Activated CD4-positive, alpha-beta memory T cell treated with anti-CD3 and anti-CD28 coated beads, Interleukin-2, amount 10 ng/mL, durations not matched to agents 7 days and 5 days (primary cell): ENCODE data around the gene CDH4. TPM values are rescaled to one million over a fixed set of nuclear protein-coding genes. Genes with fewer than 3 reads are reported as not detected.
"Not testable (repeated sequence)": the region's sequence is repeated elsewhere in the genome, so short reads cannot be mapped to it uniquely, and the experiment has no call there.

Experiments used
- CTCF ChIA-PET: fragments of 350-600 bp; sonication (Branson Sonifier 250); formaldehyde crosslinking; loops from one replicate; lab custom pipeline; 2021; ENCODE audit warnings: antibody characterized with exemption, inconsistent platforms; lab: Charles Lee
- POLR2A ChIA-PET: fragments of 350-600 bp; sonication (Branson Sonifier 250); formaldehyde crosslinking; loops from one replicate; lab custom pipeline; 2021; ENCODE audit warnings: antibody characterized with exemption; lab: Charles Lee
- DNase-seq: peaks from one replicate; pipeline ENCODE4 v3.0.0-alpha.2; 2020
- H3K27ac Mint-ChIP-seq: one replicate; pipeline ENCODE4 v1.8.0; 2021; ENCODE audit warnings: mild to moderate bottlenecking, mixed read lengths
- H3K27me3 Mint-ChIP-seq: one replicate; pipeline ENCODE4 v1.8.0; 2021; ENCODE audit warnings: mixed read lengths
- H3K36me3 Mint-ChIP-seq: one replicate; pipeline ENCODE4 v1.8.0; 2021; ENCODE audit warnings: low read depth, mixed read lengths
- H3K4me1 Mint-ChIP-seq: one replicate; pipeline ENCODE4 v1.8.0; 2021; ENCODE audit warnings: mixed read lengths
- H3K4me3 Mint-ChIP-seq: one replicate; pipeline ENCODE4 v1.8.0; 2021; ENCODE audit warnings: mild to moderate bottlenecking, mixed read lengths
- H3K9me3 Mint-ChIP-seq: one replicate; pipeline ENCODE4 v1.8.0; 2021; ENCODE audit warnings: mixed read lengths
- total RNA-seq, 2 experiments: library from RNA; stranded (reverse); gene quantifications; one replicate each; pipeline ENCODE4 v1.2.3, GENCODE V29; 2021

Gene CDH4
- total RNA-seq, 2 experiments from 2014 or later: 0.15 to 0.20 TPM

DNA sequence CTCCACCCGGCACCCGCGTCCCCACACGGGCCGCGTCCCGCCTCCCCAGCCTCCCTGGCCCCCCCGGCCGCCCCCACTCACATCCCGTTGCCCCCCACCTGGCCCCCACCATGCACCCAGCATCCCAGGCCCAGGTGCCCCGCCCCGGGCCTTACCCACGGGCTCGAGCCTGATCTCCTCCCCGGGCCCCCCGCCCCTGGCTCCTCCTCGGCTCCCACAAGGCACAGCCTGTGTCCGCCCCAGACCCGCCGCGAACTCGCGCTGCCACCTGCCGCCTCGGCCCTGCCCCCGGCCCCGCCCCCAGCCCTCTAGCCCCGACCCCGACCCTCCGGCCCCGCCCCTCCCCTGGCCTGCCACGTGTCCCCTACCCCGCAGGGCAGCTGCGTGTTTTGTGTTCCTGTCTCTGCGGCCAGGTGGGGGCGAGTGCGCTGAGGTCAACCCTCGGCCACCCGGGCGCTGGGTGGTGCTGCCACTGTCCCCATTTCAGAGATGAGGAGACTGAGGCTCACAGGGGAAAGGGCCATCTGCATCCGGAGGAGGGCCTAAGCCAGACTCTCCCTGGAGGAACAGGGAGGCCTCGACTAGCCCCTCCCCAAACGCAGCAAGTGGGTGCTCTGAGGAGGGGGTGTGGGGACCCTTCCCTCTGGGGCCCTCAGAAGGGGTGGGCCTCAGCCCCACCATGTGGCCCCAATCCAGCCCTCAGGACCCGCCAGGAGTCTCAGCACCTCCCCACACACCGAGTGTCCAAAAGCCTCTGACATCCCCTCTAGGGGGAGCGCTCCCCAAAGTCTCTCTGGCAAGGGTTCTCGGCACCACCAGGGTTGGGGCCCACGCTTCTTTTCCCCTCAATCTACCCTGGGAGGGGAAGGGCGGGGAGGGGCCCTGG lies 713.8 kb downstream of the CDH4 start:
- POLR2A ChIA-PET: no interaction called here
- H3K27me3 Mint-ChIP-seq: peaks cover 12% of the 10 kb centered on the region

DNA sequence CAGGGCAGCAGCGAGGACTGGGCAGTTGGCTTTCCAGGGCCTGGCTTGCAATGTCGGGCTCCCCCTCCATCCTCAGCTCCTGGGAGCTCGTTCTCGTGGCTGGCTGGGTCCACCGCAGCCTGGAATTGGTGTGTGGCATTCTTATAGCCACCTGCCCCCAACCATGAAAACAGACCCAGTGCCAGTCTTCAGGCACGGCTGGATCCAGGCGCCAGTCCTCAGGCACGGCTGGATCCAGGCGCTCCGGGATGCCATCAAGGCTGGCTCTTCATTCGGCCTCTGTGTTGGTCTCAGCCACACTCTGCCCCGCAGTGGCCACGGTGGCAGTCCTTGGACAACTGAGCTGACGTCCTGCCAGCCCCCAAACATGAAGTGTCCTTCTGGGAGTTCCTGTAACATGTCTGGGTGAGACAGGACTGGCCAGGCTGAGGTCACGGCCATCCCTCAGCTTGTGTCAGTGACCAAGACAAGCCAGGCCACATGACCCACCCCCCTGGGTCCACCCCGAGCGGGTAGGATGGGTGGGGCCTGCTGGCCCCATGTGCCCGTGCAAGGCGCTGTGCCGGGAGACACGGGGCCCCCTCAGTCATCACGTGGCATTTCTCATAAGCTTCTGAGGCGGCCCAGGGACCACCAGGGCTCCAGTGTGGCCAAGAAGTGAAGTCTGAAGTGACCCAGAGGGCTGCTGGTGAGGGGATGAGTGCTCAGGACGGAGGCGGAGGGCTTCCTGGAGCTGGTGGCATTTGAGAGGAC lies 714.6 kb downstream of the CDH4 start:
- DNase-seq: no peak
- CTCF ChIA-PET: no interaction called here
- Mint-ChIP-seq H3K27ac (no peak overlapping the region), H3K36me3 (no peaks in the 10 kb centered on the region), H3K4me1 (no peaks in the 10 kb centered on the region), H3K27me3 (peaks cover 12% of the 10 kb centered on the region), H3K9me3 (no peaks in the 10 kb centered on the region), H3K4me3 (no peak overlapping the region)
- POLR2A ChIA-PET: no interaction called here

More for the DNA sequence above, 713.8 kb downstream of the CDH4 start:
- CTCF ChIA-PET: no interaction called here
- no peak overlapping the region for H3K27ac Mint-ChIP-seq
- H3K4me1 Mint-ChIP-seq: no peaks in the 10 kb centered on the region
- no peaks in the 10 kb centered on the region for H3K9me3 Mint-ChIP-seq
- DNase-seq: no peak
- no peaks in the 10 kb centered on the region for H3K36me3 Mint-ChIP-seq
- H3K4me3 Mint-ChIP-seq: no peak overlapping the region

DNA sequence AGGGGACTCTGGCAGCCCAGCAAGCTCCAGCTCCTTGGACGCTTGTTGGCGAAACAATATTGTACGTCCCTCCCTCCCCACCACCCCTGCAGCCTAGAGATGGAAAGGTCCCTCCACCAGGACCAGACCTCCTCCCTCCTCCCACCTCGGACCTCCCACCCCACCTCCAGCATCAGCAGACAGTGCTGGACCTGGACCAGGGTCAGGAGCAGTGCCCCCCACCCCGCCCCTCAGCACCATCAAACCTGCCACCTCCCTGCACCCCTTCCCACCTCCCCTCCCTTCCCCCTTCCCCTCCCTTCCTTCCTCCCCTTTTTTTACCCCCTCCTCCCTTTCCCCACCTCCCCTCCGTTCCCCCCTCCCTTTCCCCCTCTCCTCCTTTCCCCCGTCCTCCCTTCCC lies 715.2 kb downstream of the CDH4 start:
- peaks cover 2% of the 10 kb centered on the region for H3K36me3 Mint-ChIP-seq
- H3K27me3 Mint-ChIP-seq: peaks cover 12% of the 10 kb centered on the region
- DNase-seq: no peak
- H3K4me1 Mint-ChIP-seq: no peaks in the 10 kb centered on the region
- H3K27ac Mint-ChIP-seq: no peak overlapping the region
- H3K9me3 Mint-ChIP-seq: no peaks in the 10 kb centered on the region
- ChIA-PET POLR2A (no interaction called here), CTCF (no interaction called here)
- H3K4me3 Mint-ChIP-seq: no peak overlapping the region

DNA sequence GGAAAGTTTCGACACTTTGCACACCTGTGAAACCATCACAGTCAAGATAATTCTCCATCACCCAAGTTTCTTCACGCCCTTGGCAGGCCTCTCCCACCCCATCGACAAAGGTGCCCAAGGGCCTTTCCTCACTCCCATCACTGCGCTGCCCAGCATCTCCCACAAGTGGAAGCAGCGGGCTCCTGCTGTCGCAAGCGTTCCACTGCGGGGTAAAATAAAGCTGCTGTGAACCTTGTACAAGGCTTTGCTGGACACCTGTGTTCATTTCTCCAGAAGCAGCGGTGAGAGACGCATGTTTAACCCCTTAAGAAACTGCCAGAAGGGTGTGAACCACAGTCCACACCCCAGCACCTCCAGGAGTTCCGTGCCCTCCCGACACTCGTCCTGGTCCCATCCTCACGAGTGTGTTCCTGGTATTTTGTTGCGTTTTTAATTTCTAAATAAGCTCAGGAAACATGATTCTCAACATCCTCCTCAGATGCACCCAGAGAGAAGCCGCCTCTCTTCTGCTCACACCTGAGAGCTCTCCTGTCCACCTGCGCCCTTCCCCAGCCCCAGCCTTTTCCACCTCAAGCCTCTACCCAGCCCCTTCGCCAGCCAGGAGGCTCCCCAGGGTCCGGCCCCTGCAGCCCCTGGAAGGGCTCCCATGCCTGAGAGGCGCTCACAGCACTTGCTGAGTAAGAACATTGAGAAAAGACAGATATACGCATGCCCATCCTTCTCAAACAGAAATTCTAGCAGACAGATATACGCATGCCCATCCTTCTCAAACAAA lies 716.2 kb downstream of the CDH4 start:
- CTCF ChIA-PET: no interaction called here
- no peak for DNase-seq
- no peaks in the 10 kb centered on the region for H3K4me1 Mint-ChIP-seq
- H3K36me3 Mint-ChIP-seq: peaks cover 8% of the 10 kb centered on the region
- no peak overlapping the region for H3K4me3 Mint-ChIP-seq
- H3K9me3 Mint-ChIP-seq: no peaks in the 10 kb centered on the region
- no peak overlapping the region for H3K27ac Mint-ChIP-seq
- H3K27me3 Mint-ChIP-seq: peaks cover 12% of the 10 kb centered on the region
- POLR2A ChIA-PET: no interaction called here

DNA sequence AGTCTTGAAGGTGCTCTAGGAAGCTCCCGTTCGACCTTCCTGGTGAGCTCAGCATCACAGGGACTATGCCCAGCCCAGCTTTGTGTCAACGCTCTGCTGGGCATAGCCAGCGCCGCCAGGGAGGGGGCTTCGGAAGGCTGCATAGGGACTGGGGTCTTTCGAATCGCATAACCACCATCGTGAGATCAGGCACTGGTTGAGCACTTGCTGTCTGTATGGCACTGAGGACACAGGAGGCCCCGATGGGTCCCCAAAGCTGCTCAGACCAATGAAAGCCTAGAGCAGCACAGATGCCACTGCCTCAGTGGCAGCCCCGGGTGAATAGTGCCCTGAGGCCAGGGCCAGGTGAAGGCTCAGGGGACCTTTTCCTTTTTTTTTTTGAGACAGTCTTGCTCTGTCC lies 716.9 kb downstream of the CDH4 start:
- DNase-seq: no peak
- Mint-ChIP-seq H3K27ac (no peak overlapping the region), H3K9me3 (no peaks in the 10 kb centered on the region), H3K27me3 (peaks cover 8% of the 10 kb centered on the region), H3K4me1 (no peaks in the 10 kb centered on the region), H3K4me3 (no peak overlapping the region), H3K36me3 (peaks cover 15% of the 10 kb centered on the region)
- POLR2A ChIA-PET: no interaction called here
- CTCF ChIA-PET: no interaction called here

DNA sequence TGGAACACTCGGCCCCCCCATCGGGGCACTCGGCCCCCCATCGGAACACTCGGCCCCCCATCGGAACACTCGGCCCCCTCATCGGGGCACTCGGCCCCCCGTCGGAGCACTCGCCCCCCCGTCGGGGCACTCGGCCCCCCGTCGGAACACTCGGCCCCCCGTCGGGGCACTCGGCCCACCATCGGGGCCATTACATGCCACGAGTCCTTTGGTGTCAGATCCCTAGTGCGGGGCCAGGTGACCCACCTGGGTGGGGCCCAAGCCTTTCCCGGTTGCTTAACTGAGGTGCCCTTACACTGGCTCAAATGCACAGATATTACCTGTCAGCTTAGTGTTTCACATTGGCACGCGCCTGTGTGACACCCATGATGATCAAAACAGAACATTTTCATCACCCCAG lies 717.7 kb downstream of the CDH4 start:
- Mint-ChIP-seq H3K36me3 (peaks cover 19% of the 10 kb centered on the region), H3K9me3 (no peaks in the 10 kb centered on the region), H3K27me3 (peaks cover 4% of the 10 kb centered on the region), H3K4me1 (no peaks in the 10 kb centered on the region), H3K4me3 (no peak overlapping the region), H3K27ac (no peak overlapping the region)
- POLR2A ChIA-PET: no interaction called here
- CTCF ChIA-PET: no interaction called here
- no peak for DNase-seq

DNA sequence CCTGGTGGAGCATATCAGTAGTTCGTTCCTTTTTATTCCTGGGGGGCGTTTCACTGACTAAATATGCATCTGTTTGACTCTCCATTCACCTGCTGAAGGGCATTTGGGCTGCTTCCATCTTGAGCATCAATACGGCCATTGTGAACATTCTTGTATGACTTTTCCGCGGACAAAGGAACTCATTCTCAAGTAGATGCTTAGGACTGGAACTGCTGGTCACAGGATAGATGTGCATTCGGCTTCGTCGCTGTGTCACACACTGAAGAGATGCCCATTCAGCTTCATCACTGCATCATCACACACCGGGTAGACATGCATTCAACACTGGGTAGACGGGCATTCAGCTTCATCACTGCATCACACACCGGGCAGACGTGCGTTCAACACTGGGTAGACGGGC lies 718.3 kb downstream of the CDH4 start:
- POLR2A ChIA-PET: no interaction called here
- DNase-seq: no peak
- CTCF ChIA-PET: no interaction called here
- H3K36me3 Mint-ChIP-seq: peaks cover 23% of the 10 kb centered on the region
- no peak overlapping the region for H3K4me3 Mint-ChIP-seq
- no peaks in the 10 kb centered on the region for H3K9me3 Mint-ChIP-seq
- peaks cover 4% of the 10 kb centered on the region for H3K27me3 Mint-ChIP-seq
- no peaks in the 10 kb centered on the region for H3K4me1 Mint-ChIP-seq
- H3K27ac Mint-ChIP-seq: no peak overlapping the region

DNA sequence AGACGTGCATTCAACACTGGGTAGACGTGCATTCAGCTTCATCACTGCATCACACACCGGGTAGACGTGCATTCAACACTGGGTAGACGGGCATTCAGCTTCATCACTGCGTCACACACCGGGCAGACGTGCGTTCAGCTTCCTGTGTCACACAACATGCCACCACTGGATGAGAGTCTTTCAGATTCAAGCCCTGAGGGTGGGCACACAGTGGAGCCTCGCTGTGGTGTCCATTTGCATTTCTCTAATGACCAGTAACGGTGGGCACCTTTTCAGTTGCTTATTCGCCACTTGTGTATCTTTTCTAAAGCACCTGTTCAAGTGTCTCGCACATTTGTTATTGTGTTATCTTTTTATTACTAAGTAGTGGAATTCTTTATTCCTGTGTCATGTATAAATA lies 719.5 kb downstream of the CDH4 start:
- H3K9me3 Mint-ChIP-seq, CTCF ChIA-PET, H3K4me3 Mint-ChIP-seq, POLR2A ChIA-PET, H3K27ac Mint-ChIP-seq, H3K4me1 Mint-ChIP-seq, DNase-seq, H3K27me3 Mint-ChIP-seq: not testable (repeated sequence)
- peaks cover 29% of the 10 kb centered on the region for H3K36me3 Mint-ChIP-seq

DNA sequence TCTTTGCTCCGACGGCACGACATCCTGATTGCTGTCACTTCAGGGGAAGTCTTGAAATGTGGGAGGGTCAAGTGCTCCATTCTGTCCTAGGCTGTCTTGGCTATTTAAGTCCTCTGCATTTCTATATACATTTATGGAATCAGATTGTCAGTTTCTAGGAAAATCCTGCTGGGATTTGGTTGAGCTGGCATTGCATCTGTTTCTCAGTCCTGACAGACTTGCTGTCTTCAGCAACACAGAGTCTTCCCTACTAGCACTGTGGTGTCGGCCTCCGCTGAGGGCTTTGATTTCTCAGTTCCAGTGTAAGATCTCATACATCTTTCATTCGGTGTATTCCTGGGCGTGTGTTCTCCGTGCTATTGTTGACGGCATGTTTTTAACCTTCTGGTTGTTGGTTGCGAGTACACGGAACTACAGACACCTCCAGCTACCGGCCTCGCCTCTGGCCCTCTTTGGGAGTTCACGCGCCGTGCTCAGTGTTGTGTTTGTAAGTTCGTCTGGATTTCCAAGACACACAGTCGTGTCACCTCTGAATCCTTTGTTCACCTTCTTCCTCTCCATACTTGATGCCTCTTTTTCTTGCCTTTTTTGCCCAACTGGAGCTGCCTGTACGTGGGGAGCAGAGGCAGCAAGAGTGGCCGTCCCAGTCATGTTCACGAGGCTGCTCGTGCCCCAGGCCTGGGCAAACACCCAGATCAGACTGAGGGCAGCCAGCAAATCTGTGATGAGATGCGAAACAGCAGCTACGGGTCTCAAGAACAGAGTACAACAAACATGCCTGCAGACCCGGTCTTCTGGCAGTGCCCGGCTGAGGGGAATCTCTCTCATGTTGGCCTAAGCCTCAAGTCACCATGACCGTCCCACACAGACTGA lies 720.8 kb downstream of the CDH4 start:
- Mint-ChIP-seq H3K27me3 (no peaks in the 10 kb centered on the region), H3K9me3 (no peaks in the 10 kb centered on the region), H3K36me3 (peaks cover 34% of the 10 kb centered on the region), H3K4me3 (no peak overlapping the region), H3K4me1 (no peaks in the 10 kb centered on the region), H3K27ac (no peak overlapping the region)
- ChIA-PET POLR2A (no interaction called here), CTCF (no interaction called here)
- no peak for DNase-seq

DNA sequence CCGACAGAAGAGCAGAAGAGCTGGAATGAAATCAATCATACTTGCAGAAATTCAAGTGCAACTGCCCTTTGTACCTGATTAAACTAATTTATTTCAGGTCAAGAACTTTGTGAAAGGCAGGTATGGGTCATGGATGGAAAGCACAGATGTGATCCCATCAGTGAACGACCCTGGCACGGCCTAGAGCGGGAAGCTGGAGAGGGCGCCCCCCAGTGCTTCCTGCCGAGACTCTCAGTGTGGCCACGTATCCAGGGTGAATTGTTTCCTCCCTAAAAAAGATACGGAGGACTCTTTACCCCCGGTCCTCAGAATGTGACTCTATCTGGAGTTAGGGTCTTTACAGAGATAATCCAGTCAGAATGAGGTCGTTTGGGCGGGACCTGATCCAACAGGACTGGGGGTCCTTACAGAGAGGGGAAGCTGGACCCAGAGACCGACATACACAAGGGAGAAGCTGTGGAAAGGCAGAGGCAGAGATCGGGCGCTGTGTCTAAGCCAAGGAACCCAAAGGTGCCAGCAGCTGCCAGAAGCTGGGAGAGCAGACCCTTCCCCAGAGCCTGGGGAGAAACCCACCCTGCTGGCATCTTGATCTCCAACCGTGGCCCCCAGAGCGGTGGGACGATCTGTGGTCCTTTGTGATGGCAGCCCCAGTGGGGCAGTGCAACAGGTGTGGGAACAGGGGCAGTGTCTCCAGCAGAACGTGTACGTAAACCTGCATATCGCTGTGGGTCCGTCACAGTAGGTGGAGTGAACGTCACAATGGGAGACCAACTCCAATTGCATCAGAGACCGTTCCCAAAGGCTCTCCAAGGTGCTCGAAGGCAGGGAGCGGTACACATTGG lies 721.7 kb downstream of the CDH4 start:
- Mint-ChIP-seq H3K27ac (no peak overlapping the region), H3K4me1 (no peaks in the 10 kb centered on the region), H3K27me3 (no peaks in the 10 kb centered on the region), H3K9me3 (no peaks in the 10 kb centered on the region), H3K36me3 (peaks cover 35% of the 10 kb centered on the region), H3K4me3 (no peak overlapping the region)
- CTCF ChIA-PET: no interaction called here
- no peak for DNase-seq
- POLR2A ChIA-PET: no interaction called here

DNA sequence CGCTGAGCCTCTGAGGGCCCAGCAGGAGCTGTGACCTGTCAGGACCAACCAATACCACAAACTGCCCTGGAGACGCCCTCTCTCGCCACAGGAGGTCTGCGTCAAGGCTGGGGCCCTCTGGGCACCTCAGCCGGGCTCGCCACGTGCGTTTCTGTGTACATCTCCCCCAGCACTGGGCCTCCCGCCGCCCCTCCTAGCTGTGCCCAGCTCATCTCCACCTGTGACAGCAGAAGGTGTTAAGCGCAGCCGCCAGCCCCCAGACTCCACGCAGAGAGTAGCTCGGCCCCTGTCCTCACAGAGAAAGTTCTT lies 722.2 kb downstream of the CDH4 start:
- Mint-ChIP-seq H3K36me3 (peaks cover 38% of the 10 kb centered on the region), H3K4me1 (no peaks in the 10 kb centered on the region), H3K27ac (no peak overlapping the region), H3K9me3 (no peaks in the 10 kb centered on the region), H3K27me3 (no peaks in the 10 kb centered on the region), H3K4me3 (no peak overlapping the region)
- ChIA-PET POLR2A (no interaction called here), CTCF (no interaction called here)
- DNase-seq: no peak
